ENCODE data around the gene MMP14. TPM values are rescaled to one million over a fixed set of nuclear protein-coding genes. Genes with fewer than 3 reads are reported as not detected.
A peak's percentile ranks its signal among the peaks of the same experiment; 100 is the strongest.
"Not testable (repeated sequence)": the region's sequence is repeated elsewhere in the genome, so short reads cannot be mapped to it uniquely, and the experiment has no call there.

The MMP14 gene
- total RNA-seq, 1 experiment from 2014 or later, result 530 TPM

DNA sequence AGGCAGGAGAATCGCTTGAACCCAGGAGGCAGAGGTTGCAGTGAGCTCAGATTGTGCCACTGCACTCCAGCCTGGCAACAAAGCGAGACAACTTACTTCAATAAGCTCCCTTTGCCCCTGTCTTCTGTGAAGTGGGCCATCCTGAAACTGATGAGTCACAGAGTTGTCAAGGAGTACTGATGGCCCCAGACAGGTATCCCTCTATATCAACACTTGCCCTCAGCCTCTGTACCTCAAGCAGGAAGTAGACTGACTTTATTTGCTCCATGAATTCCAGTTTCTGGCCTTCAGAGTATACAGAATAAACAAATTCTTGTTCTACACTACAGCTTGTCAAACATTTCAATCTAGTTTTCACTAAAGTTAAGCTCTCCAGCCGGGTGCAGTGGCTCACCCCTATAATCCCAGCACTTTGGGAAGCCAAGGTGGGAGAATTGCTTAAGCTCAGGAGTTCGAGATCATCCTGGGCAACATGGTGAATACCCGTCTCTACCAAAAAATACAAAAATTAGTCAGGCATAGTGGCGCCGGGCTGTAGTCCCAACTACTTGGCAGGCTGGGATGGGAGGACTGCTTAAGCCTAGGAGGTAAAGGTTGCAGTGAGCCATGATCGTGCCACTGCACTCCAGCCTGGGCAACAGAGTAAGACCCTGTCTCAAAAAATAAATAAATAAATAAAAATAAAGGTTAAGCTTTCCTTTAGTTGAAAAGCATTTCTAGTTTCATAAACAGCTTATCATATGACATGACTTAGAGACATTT, 18.8 kb downstream of the MMP14 start:
- no peak for DNase-seq (ENCODE audit: low read depth)

DNA sequence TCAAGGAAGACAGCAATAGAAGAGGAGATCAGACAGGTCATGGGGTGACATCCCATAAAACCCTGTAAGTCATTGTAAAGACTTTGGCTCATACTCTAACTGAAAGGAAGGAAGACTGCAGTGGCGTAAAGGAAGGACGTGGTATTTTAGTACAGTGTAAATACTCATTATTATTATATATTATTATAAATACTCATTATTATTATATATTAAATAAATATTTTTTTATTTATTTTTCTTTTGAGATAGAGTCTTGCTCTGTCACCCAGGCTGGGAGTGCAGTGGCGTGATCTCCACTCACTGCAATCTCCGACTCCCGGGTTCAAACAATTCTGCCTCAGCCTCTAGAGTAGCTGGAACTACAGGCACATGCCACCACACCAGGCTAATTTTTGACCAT, 20.0 kb downstream of the MMP14 start:
- DNase-seq (ENCODE audit: low read depth), result no peak

DNA sequence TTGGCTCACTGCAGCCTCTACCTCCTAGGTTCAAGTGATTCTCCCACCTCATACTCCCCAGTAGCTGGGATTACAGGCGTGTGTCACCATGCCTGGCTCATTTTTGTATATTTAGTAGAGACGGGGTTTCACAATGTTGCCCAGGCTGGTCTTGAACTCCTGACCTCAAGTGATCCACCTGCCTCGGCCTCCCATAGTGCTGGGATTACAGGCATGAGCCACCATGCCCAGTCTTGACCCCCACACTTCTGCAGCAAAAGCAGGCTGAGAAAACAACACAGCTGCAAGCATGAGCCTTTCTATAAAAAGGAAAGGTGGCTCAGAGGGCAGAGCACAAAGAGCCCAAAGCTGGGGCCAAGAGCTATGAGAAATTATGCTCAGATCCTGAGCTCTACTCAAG, 24.0 kb downstream of the MMP14 start:
- DNase-seq (ENCODE audit: low read depth), result not testable (repeated sequence)

DNA sequence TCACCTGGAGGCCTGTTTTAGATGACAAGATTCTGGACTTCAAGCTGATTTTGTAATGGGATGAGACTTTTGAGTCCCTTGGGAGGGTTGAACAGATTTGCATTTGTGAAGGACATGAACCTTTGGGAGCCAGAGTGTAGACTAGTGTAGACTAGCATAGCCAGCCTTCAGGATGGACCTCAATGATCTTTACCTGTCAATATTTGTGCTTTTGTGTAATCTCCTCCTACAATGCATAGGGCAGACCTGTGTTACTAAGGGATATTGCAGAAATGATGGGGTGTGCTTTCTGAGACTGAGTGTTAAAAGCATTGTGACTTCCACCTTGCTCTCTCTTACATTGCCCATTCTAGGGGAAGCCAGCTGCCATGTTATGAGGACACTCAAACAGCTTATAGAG, 25.3 kb downstream of the MMP14 start:
- DNase-seq (ENCODE audit: low read depth), result no peak

DNA sequence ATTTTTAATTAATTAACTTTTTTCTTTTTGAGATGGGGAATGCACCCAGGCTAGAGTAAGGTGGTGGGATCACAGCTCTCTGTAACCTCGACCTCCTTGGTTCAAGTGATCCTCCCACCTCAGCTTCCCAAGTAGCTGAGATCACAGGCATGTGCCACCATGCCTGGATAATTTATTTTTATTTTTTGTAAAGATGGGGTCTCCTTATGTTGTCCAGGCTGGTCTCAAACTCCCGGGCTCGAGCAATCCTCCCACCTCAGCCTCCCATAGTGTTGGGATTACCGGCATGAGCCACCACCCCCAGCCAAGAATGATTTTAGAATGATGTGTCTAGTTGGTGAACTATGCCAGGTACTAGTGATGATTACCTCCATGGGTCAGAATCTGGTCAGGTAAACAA, 28.6 kb downstream of the MMP14 start:
- DNase-seq (ENCODE audit: low read depth), result no peak

DNA sequence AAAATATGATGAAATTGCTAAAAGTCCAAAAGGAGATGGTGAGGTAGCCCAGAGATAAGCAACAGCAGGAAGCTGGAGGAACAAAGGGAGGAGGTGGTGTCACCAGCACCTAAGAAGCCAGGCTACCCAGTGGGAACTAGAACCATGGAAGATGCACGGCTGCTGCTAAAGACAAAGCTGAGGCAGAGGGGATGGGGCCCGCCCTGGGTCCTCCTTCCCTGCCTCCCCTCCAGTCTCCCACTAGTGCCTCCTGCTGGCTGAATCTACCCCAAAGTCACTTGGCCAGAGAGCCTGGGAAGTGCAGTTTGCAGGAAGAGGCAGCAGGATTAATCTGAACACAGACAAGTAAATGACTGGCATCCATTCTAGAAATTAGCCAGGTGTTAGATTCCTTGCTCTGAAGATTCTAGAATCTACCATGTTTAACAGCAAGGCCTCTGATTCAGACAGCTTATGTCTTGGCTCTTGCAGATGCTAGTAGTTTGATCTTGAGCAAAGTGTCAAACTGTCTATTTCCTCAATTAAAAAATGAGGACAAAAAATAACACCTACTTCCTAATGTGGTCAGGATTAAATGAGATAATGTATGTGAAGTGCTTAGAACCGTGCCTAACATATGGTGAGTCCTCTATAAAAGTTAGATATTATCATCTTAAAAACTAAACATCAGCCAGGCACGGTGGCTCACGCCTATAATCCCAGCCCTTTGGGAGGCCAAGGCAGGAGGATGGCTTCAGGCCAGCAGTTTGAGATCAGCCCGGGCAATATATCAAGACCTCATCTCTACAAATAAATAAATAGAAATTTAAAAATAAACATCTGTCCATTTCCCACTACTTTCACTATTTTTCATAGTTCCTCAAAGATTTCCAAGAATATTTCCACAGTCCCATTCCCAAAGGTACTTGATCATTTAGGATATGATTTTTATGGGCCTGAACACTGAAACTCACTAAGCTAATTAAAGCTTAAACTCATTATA, 29.3 kb downstream of the MMP14 start:
- DNase-seq (ENCODE audit: low read depth), result no peak

DNA sequence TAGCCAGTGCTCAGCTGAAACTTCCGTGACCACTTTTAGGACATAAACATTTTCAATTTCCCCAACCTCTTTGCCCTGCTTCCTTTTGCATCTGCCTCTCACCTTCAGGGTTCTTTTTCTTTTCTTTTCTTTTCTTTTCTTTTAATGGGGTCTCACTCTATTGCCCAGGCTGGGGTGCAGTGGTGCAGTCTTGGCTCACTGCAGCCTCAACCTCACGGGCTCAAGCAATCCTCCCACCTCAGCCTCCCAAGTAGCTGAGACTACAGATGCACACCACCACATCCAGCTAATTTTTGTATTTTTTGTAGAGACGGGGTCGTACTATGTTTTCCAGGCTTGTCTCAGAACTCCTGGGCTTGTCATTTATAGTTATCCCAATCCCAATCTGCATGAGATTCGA, 30.5 kb downstream of the MMP14 start:
- no peak for DNase-seq (ENCODE audit: low read depth)

DNA sequence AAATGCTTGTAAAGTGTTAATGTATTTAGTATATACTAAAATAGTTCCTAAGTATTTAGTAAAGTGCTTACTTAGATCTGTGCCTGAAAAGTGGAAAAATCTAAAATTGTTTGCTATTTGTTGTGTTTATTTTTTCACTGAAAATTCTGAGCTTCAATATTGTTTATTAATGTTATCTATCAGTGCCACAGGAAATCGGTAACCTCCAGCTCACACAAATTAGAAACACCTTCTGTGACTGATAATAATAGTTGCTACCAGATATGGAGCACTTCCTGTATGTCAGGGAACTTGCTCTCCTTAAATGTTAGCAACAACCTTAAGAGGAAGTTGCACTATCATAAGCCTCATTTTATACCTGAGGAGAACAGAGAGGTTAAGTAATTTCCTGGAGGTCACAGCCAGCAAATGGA, 34.4 kb downstream of the MMP14 start:
- DNase-seq (ENCODE audit: low read depth), result no peak

DNA sequence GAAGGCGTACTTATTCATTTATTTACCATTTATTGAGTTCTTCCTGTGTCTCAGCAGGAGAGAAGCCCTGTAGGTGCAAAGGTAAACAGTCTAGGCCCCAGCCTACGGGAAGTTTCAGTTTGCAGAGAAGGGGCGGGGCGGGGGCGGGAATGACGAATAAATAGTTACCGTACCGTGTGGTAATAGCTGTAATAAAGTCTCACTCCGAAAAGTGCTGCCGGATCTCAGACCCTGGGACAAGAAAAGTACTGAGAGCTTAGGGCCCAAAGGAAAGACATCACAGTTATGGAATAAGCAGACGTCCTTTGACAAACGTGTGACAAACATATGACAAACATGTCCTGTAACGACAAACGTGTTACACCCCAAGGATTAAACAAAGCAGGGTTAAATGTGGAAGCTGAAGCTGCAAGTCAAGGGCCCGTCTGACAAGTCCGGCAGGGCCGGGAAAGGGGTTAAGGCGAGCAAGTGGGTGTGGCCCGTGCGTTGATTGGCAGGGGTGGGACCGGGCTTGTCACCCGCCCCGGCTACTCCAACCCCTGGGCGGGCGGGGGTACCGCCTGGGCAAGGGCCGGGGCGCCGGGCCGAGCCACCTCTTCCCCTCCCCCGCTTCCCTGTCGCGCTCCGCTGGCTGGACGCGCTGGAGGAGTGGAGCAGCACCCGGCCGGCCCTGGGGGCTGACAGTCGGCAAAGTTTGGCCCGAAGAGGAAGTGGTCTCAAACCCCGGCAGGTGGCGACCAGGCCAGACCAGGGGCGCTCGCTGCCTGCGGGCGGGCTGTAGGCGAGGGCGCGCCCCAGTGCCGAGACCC, 35.0 kb downstream of the MMP14 start, which contains the start of gene LRP10:
LRP10 (plus strand) TSS at position 517 of the 809 bp plus-strand sequence. CDS start 564 bp downstream, outside the sequence.
- DNase-seq (ENCODE audit: low read depth), result peak; percentile 90

DNA sequence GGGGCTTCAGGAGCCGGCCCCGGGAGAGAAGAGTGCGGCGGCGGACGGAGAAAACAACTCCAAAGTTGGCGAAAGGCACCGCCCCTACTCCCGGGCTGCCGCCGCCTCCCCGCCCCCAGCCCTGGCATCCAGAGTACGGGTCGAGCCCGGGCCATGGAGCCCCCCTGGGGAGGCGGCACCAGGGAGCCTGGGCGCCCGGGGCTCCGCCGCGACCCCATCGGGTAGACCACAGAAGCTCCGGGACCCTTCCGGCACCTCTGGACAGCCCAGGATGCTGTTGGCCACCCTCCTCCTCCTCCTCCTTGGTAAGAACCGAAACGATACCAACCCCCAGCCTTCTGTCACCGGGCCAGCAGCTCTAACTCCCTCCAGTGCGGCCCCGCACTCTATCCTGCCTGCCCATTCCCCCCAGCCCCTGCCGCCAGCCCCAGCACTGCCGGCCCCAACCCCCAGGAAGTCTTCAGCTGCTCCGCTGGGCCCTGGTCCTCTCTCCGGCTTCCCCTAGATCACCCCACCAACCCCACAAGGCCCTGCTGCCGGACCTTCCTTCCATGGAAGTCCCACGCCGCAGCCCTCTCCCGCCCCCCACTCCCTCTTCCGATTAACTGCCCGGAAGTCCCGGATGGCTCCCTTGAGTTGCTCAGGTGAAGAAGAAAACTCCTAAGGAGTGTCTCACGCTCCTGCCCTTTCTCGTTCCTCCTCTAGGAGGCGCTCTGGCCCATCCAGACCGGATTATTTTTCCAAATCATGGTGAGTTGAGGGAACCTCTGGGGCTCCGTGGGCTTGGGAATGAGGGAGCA, 35.8 kb downstream of the MMP14 start:
- DNase-seq (ENCODE audit: low read depth), result peak; percentile 84

DNA sequence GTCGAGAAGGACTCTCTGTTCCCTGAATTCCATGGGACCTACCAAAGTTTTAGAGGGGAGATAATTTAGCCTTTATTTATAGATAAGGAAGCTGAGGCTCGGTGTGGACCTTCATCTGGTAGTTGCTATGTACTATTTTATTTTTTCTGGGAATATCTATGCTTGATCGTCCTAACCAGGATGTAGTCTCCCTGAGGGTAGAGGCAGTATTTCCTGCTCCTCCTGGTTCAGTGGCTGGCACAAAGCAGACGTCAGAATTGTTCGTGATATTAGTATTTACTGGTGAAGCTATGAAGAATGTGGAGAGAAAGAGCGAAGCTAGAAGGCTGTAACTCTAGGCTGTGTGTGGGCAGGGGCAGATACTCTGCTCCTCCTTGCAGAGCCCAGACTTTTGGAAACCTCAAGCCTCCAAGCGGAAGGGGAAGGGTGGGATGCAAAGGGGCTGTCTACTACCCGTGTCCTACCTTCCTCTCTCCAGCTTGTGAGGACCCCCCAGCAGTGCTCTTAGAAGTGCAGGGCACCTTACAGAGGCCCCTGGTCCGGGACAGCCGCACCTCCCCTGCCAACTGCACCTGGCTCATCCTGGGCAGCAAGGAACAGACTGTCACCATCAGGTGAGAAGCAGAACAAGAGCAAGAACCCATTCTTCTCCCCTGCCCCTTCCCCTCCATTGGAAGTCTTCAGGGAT, 36.6 kb downstream of the MMP14 start:
- no peak for DNase-seq (ENCODE audit: low read depth)

DNA sequence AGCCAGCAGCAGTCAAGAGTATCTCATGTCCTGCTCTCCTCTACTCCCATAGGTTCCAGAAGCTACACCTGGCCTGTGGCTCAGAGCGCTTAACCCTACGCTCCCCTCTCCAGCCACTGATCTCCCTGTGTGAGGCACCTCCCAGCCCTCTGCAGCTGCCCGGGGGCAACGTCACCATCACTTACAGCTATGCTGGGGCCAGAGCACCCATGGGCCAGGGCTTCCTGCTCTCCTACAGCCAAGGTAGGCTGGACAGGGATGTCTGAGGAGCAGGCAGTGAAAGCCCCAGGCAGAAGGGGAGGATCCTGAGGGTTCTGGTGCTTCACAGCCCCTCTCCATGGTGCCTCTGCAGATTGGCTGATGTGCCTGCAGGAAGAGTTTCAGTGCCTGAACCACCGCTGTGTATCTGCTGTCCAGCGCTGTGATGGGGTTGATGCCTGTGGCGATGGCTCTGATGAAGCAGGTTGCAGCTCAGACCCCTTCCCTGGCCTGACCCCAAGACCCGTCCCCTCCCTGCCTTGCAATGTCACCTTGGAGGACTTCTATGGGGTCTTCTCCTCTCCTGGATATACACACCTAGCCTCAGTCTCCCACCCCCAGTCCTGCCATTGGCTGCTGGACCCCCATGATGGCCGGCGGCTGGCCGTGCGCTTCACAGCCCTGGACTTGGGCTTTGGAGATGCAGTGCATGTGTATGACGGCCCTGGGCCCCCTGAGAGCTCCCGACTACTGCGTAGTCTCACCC, 38.8 kb downstream of the MMP14 start:
- DNase-seq (ENCODE audit: low read depth), result no peak

DNA sequence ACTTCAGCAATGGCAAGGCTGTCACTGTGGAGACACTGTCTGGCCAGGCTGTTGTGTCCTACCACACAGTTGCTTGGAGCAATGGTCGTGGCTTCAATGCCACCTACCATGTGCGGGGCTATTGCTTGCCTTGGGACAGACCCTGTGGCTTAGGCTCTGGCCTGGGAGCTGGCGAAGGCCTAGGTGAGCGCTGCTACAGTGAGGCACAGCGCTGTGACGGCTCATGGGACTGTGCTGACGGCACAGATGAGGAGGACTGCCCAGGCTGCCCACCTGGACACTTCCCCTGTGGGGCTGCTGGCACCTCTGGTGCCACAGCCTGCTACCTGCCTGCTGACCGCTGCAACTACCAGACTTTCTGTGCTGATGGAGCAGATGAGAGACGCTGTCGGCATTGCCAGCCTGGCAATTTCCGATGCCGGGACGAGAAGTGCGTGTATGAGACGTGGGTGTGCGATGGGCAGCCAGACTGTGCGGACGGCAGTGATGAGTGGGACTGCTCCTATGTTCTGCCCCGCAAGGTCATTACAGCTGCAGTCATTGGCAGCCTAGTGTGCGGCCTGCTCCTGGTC, 39.4 kb downstream of the MMP14 start:
- DNase-seq (ENCODE audit: low read depth), result no peak

DNA sequence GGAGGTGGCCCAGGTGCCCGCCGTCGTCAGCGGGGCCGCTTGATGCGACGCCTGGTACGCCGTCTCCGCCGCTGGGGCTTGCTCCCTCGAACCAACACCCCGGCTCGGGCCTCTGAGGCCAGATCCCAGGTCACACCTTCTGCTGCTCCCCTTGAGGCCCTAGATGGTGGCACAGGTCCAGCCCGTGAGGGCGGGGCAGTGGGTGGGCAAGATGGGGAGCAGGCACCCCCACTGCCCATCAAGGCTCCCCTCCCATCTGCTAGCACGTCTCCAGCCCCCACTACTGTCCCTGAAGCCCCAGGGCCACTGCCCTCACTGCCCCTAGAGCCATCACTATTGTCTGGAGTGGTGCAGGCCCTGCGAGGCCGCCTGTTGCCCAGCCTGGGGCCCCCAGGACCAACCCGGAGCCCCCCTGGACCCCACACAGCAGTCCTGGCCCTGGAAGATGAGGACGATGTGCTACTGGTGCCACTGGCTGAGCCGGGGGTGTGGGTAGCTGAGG, 40.7 kb downstream of the MMP14 start:
- no peak for DNase-seq (ENCODE audit: low read depth)

DNA sequence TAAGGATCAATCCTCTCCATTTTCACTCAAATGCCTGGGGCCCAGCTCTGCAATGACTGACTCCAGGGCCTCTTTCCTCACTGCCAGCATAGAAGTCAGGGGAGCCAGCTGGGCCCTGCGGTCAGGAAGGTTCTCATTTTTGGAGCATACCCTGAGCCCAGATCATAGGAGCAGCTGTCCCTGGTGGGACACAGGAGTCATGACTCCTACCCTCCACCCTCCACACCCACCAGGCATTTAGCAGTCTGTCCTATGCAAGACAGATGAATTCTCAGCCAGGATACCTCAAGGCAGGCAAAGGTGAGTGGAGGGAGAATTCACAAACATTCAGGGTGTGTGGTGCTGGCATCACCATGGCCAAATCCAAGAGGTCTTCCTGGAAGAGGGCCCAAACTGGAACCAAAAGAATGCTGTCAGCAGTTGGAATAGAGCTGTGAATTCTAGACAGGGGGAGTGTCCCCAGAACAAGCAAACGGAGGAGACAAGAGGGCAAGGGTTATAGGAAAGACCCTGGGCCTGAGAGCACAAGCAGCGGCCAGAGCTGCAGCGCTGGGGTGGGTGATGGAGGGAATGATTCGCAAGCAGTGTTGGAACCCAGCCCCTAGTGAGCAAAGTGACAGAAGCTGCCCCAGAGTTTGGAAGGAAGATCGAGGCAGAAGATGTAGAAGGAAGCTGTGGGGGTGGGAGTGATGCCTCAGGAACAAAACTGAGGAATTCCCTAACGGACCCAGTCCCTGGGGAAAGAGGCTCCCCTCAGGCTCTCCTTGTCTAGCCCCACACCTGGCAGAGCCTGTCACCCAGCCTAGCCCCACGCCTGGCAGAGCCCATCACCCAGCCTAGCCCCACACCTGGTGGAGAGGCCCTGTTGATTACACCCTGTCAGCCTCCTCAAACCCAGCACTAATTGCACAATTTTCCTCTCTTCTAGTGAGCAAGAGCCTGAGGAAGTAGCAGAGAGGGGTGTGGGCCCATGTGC, 42.2 kb downstream of the MMP14 start:
- no peak for DNase-seq (ENCODE audit: low read depth)

DNA sequence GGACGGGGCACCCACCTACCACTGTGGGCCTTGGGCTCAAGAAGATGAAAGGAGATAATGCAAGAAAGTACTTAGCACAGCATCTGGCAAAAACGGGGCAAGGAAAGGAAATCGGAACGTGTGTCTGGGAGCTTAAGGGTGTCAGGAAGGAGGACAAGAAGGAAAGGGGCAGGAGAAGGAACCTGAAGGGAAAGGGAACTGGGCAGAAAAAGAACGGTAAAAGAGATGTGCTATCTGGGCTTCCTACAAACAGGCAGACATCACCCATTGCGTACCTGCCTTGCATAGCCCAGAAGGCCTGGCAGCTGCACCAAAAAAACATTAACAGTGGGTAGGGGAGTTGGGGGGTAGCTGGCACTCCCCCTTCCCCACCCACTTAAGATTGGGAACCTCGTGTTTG, 45.7 kb downstream of the MMP14 start:
- no peak for DNase-seq (ENCODE audit: low read depth)

DNA sequence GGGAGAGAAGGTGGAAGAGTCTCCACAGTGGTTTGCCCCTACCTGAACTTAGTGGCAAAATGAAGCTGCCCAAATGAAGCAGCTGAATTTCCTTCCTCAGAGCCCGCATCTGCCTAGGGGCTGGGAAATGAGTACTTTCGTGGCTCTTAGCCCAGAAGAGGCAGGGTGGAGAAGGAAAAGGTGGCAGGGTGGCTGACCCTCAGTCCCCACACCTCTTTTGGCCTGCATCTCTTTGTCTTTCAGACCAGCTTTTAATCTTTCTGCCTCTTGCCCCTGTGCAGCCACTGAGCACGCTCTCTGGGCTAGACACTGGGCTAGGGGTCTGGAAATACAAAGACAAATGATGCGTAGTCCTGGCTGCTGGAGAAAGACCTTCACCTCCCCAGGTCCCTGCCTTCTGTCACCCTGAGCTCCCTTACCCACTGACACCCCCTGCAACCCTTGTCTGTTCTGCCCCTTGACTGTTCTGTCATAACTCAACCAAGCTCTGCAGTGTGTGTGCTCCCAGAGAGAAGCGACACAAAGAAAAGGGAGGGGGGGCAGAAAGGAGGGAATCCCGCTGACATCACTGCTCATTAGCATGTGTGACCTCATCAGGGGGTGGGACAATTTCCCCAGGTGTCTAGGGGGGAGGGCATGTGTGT, 46.3 kb downstream of the MMP14 start:
- no peak for DNase-seq (ENCODE audit: low read depth)

All from HT1080 (cell line).